ENCODE data around the gene MIA2.
"Not testable (repeated sequence)": the region's sequence is repeated elsewhere in the genome, so short reads cannot be mapped to it uniquely, and the experiment has no call there.

MIA2 gene

DNA sequence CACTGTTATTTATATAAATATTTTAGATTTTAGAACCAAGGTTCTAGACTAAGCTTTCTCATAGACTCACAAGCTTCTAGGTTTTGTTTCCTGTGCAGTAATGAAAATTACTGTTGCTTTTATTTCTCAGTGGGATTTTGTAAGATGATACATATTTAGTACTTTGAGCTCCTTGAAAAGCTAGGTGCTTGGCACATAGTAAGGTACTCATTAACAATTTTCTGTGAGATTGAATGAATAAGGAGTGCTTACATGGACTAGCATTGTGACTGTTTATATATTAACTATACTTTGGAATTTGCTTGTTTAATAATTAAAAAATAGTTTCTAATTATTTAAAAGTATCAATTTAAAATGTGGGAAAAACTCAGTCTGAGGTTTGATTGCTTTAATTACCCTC lies 85.7 kb downstream of the MIA2 start:
- H3K27ac ChIP-seq: no peak overlapping the region
- DNase-seq (ENCODE audit: low read depth, low spot score): no peak

DNA sequence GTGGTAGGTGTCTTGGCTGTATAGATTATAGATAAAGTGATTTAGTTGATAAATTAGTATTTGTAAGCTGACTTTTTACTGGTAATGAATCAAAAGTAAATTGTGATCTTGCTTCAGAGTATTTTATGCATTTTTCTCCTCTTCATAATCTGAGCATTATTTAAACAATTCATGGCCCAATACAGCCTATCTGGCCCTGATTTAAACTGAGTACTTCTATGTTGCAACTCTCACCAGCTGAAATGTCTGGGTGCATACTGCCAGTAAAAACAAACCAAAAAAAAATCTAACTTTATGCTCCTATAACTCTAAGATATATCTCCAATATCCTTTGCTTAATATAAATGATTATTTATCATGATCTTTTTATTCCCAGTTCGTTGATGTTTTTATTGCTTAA lies 86.6 kb downstream of the MIA2 start:
- no peak overlapping the region for H3K27ac ChIP-seq
- DNase-seq (ENCODE audit: low read depth, low spot score): no peak

DNA sequence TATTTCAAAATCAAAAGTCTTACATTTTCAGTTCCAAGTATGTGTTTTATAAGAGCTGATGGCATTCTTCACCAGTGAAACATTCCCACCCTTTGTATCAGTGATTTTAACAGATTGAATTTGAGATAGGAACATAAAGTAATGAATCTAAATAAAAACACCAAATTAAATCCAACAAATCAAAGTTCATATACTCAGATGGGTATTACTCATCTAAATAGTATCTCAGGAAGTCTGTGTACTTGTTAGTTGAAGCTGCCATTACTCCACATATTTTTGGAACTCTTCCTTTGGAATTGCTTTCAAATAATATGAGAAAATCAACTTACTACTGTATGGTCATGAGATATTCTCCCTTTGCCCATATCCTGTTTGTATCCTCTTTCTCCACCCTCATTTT lies 89.1 kb downstream of the MIA2 start:
- DNase-seq (ENCODE audit: low read depth, low spot score): no peak
- H3K27ac ChIP-seq: no peak overlapping the region

DNA sequence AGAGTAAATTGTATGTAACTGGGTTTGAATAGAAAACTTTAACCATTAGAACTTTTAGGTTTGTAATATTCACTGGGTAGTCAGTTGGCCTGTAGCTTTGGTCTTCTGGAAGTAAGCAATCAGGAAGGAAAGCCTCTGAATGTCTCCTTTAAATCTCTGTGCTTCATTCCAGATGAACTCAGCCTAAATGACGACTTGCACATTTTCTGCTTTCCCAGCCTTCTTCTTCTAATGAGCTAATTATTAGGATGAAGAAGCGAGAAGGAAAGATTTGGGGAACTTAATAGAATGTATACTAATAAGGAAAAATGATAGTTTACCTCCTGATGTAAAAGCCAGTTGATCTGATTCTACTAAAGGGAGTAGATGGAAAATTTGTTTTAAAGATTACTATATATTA lies 90.4 kb downstream of the MIA2 start:
- DNase-seq (ENCODE audit: low read depth, low spot score): no peak
- H3K27ac ChIP-seq: no peak overlapping the region

DNA sequence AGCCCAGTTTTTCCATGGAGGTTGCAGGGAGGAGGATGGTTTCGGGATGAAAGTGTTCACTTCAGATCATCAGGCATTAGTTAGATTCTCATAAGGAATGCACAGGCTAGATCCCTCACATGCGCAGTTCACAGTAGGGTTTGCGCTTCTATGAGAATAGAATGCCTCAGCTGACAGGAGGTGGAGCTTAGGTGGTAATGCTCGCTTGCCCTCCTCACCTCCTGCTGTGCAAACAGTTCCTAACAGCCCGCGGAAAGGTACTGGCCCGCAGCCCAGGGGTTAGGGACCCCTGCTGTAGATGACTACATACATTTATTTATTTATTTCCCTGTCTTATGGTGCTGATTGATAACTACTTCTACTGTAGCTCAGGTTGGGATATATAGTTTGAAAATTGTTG lies 105.3 kb downstream of the MIA2 start:
- no peak overlapping the region for H3K27ac ChIP-seq
- no peak for DNase-seq (ENCODE audit: low read depth, low spot score)

DNA sequence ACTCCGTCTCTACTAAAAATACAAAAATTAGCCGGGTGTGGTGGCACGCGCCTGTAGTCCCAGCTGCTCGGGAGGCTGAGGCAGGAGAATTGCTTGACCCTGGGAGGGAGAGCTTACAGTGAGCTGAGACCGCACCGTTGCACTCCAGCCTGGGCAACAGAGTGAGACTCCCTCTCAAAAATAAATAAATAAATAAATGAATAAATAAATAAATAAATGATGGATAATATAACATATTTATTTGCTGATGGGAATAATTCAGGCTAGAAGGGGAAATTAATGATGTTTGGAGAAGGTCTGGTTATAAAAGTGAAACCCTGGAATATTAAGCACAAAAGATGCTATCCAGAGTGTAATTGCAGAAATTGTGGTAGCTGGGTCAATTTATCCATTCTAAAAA lies 107.4 kb downstream of the MIA2 start:
- not testable (repeated sequence) for DNase-seq (ENCODE audit: low read depth, low spot score); H3K27ac ChIP-seq

DNA sequence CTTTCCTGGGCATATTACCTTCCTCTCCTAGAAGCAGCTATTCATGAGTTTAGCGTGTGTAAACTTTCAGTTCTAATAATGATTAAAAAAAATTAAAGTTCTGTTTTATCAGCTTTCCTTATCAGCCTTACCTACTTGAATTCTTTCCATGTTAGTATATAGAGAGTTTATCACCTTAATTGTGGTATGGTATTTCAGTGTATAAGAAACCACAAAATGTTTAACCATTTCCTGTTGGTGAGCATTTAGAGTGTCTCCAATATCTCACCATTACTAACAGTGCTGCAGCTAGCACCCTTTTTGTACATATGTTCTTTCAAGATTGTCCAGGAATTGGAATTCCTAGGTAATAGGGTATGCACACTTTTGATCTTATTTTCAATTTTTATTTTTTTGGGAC lies 109.1 kb downstream of the MIA2 start:
- DNase-seq (ENCODE audit: low read depth, low spot score): no peak
- no peak overlapping the region for H3K27ac ChIP-seq

DNA sequence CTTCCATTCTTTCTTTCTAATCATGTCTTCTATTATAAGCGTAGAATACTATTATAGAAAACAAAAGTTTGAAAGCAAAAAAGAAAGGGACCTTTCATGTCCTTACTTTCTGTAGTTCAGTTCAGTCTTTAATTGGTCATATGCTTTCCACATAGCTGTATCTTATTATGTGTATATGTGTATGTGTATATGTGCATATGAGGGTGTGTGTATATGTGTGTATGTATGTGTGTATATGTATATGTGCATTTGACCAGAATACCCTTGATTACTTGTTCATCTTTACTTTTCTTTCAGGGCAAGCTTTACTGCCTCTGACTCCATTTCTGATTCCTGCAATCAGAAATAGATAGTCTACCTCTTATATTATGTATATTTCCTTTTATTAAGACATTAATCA lies 109.9 kb downstream of the MIA2 start:
- no peak for DNase-seq (ENCODE audit: low read depth, low spot score)
- no peak overlapping the region for H3K27ac ChIP-seq

DNA sequence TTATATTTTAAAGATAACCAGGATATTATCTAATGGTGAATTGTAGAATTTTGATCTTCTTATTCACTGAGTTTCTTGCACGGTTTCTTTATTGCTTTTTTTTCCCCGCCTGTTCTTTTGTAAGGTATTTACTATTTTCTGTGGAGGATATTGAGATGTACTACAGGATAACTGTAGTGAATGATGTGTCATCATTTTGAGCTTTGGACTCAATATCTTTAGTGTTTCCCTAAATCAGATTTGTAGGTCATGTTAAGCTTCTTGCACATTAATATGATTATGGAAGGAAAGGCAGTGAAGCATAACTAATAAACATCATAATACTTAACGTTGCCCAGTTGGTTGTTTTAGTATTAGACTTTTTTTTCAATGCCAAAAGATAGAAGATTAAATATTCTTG lies 117.2 kb downstream of the MIA2 start:
- DNase-seq (ENCODE audit: low read depth, low spot score): no peak
- H3K27ac ChIP-seq: no peak overlapping the region

DNA sequence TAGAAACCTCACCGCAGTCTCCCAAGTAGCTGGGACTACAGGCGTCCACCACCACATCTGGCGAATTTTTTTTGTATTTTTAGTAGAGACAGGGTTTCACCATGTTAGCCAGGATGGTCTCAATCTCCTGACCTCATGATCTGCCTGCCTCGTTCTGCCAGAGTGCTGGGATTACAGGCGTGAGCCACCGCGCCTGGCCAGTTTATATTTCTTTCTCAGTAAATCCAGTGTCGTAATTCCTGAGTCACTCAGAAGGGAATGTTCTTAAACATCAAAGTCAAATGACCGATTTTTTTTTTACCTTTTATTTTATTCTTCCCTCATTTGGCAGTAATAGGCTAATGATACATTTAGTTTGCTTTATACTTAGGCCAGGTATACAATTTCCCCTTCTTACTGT lies 118.0 kb downstream of the MIA2 start:
- H3K27ac ChIP-seq: no peak overlapping the region
- DNase-seq (ENCODE audit: low read depth, low spot score): no peak

DNA sequence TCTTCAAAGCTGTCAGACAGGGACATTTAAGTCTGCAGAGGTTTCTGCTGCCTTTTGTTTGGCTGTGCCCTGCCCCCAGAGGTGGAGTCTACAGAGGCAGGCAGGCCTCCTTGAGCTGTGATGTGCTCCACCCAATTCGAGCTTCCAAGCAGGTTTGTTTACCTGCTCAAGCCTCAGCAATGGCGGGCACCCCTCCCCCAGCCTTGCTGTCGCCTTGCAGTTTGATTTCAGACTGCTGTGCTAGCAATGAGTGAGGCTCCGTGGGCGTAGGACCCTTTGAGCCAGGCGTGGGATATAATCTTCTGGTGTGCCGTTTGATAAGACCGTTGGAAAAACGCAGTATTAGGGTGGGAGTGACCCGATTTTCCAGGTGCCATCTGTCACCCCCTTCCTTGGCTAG lies 125.4 kb downstream of the MIA2 start:
- not testable (repeated sequence) for DNase-seq (ENCODE audit: low read depth, low spot score); H3K27ac ChIP-seq

DNA sequence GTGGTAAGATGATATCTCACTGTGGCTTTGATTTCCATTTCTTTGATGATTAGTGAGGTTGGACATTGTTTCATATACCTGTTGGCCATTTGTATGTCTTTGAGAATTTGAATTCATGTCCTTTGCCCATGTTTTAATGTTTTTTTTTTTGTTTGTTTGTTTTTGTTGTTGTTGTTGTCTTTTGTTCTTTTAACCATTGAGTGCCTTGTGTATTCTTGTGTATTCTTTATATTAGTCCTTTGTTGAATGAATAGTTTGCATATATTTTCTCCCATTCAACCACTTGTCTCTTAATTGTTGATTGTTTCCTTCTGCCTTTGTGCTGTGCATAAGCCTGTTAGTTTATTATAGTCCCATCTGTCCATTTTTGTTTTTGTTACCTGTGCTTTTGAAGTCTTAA lies 126.6 kb downstream of the MIA2 start:
- no peak overlapping the region for H3K27ac ChIP-seq

DNA sequence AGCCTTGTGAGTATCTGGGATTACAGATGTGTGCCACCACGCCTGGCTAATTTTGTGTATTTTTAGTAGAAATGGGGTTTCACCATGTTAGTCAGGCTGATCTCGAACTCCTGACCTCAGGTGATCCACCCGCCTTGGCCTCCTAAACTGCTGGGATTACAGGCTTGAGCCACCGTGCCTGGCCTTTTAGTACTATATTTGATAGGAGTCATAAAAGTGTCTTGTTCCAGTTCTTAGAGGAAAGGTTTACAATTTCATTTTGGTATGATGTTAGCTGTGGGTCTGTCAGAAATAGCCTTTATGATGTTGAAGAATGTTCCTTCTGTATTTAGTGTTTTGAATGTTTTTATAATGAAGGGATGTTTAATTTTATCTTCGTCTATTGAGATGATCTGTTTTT lies 127.8 kb downstream of the MIA2 start:
- not testable (repeated sequence) for DNase-seq (ENCODE audit: low read depth, low spot score); H3K27ac ChIP-seq

More for the DNA sequence above, 126.6 kb downstream of the MIA2 start:
- DNase-seq (ENCODE audit: low read depth, low spot score): no peak

DNA sequence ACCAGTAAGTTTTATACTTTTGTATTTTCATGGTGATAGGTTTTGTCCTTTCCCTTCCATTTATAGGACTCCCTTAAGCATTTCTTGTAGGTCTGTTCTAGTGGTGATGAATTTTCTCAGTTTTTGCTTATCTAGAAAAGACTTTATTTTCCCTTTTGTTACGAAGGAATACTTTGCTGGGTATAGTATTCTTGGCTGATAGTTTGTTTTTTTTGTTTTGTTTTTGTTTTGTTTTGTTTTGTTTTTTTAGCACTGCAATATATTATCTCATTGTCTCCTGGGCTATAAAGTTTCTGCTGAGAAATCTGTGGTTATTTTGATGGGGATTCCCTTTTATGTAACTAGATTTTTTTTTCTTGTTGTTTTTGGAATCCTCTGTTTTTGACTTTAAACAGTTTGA lies 130.8 kb downstream of the MIA2 start:
- DNase-seq (ENCODE audit: low read depth, low spot score): no peak
- no peak overlapping the region for H3K27ac ChIP-seq

DNA sequence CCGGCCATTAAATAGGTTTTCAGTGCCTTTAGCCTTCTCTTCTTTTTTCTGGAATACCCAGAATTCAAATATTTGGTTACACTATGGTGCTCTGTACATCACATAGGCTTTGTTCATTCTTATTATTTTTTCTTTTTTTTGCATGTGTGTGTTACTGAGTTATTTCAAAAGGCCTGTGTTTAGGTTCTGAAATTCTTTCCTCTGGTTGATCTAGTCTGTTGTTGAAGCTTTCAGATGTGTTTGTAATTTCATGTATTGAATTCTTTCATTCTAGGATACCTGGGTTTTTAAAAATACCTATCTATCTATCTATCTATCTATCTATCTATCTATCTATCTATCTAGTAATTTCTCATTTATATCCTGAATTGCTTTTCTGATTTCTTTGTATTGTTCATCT lies 131.6 kb downstream of the MIA2 start:
- H3K27ac ChIP-seq: no peak overlapping the region
- DNase-seq (ENCODE audit: low read depth, low spot score): no peak

DNA sequence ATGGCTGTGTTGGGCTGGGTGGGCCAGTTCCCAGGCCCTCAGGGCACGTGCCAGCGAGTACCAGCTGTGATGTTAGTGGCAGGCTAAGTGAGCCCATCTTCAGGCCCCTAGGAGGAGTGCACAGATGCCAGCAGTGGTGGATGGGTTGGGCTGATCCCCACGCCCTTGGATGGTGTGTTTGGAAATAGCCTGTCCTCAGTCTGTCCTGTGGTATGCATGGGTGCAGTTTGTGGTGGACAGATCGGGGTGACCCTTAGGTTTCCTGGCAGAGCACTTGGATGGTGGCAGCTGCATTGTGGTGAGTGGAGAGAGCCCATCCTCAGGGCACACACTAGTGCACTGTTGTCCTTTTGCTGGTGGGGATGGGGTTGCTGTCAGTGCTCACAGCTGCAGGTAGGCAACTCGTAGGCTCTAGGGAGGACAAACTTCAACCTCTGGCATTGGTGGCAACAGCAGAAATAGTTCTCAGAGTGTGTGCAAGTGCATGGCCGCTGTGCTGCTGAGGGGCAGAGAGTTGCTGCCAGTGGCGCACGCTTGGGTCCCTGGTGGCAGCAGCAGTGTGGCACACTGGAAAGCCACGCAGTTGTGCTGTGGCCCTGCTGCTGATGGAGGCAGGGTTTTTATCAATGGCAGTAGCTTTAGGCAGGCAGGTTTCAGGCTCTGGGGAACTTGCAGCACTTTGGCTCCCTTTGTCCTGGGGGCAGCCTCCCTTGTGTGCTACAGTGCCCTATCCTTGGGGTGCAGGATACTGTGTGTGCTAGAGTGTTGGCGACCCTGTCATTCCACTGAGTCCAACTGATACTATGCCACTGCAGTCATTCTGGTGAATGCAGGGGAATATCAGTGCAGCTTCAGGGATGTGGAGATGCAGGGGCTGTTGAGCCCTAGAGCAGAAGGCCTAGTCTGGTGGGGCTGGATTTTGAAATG lies 133.0 kb downstream of the MIA2 start:
- no peak for DNase-seq (ENCODE audit: low read depth, low spot score)
- H3K27ac ChIP-seq: no peak overlapping the region

DNA sequence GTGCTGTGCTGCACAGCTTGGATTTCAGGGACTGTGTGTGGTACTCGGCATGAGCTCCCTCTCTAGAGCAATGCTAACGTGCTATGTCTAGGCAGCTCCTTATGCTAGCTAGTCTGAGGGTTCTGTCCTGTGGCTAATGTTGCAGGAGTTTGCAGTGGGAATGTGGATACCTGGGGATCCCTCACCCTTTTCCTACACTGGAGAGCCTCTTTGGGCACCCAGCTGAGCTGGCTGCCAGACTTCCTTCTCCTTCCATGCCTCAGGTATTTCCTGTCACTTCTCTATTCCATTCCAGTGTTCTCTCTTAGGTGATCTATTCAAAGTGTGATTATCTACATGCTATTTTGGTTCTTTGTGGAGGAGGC lies 133.7 kb downstream of the MIA2 start:
- DNase-seq (ENCODE audit: low read depth, low spot score): no peak
- no peak overlapping the region for H3K27ac ChIP-seq

DNA sequence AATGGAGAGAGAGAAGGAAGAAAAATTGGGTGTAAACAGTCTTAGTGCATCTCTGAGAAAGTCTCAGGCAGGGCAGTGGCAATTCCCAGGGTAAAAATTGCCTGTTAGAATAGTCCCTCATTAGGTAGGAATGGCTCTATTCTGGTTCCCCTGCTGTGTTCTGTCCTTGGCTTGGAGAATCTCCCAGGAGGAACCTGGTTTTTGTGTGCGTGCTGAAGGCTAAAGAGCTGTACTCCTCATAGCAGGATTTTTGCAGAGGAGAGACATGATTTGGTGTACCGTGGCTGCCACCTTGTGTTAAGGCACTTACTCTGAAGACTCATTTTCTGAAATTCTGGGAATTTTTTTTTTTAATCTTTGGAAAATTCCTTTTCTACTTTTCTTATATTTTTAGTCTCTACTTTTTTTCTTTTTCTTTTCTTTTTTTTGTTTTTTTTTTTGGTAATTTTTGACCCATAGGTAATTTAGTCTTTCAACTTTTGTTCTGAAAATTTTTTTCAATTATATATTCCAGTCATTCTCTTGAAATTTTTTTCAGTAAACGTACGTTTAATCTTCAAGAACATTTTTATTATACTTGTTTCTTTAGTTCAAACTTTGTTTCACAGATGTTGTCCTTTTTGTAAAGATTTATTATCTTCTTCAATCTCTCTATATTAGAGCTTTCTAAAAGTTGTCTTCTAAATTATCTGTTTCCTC lies 134.7 kb downstream of the MIA2 start:
- no peak for DNase-seq (ENCODE audit: low read depth, low spot score)
- no peak overlapping the region for H3K27ac ChIP-seq

DNA sequence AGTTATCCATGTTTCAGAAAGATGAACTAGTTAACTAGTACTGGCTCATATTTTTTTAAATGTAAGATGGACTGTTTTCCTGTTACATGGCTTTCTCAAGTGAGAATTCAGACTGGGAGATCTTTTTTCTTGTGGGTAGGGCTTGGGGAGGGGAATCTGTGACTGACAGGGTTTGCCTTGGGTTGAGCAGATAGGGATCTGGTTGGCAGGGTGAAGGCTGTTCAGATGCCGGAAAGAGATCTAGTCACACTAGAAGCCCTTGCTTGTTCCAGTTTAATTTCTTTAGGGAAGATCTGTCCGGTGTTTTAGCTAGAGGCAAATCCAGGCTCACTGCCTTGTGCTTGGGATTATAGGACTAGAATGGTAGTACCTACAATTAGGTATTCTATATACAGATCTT lies 135.3 kb downstream of the MIA2 start:
- no peak overlapping the region for H3K27ac ChIP-seq
- DNase-seq (ENCODE audit: low read depth, low spot score): no peak

DNA sequence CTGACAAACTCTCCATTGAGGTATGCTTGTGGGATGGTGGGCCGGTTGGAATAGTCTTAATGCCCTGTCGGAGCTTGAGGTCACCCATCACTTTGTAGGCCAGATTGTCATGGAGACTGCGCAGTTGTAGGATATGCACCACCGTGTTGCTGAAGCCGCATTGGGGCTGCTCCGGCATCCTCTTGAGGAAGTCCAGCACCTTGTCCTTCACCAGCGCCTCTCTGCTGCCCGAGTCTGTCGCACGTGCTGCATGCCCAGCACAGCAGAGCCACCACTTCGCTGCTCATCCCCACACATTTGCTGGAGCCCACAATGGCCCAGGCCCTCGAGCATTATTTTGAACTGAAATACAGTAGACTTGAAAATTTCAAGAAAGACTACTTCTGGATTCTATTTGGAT lies 136.7 kb downstream of the MIA2 start:
- H3K27ac ChIP-seq: no peak overlapping the region
- DNase-seq (ENCODE audit: low read depth, low spot score): no peak

DNA sequence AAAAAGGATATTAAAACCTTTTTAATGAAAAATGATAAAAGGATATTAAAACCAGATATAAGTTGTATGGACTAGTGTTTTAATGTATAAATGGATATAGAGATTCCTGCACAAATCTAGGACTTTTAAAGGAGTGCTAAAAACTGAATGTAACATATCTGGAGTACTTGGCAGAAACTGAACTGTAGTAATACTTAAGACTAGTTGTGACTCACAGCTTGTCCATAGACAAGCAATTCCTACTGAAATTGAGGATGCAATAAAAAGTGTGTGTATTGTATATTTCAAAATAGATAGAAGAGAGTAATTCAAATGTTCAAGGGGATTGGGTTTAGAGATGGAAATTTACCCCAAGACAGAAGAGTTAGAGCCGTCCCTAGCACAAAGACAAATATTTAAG lies 138.9 kb downstream of the MIA2 start:
- H3K27ac ChIP-seq: no peak overlapping the region
- no peak for DNase-seq (ENCODE audit: low read depth, low spot score)

DNA sequence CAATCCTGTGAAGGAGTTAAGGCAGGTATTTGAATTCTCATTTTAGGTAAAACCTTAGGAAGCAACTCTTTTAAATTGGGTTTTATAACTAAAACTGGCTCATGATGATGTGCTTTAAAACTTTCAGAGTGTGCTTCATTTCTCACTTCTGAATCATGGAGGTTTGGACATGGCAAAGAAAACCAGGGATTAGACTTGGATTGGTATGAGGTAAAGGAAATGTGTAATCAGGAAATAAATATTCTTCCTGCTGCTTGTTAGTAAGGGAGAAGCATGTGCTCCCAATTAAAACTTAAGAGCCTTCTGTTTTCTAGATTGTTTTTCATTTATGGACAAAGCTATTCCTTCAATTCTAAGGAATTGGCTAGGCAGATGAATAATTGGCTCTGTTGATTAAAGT lies 141.1 kb downstream of the MIA2 start:
- DNase-seq (ENCODE audit: low read depth, low spot score): no peak
- H3K27ac ChIP-seq: peak overlapping the region; percentile 35
